ENCODE data around the gene ZFC3H1. TPM values are rescaled to one million over a fixed set of nuclear protein-coding genes. Genes with fewer than 3 reads are reported as not detected.

Gene ZFC3H1
- total RNA-seq, 1 experiment from 2014 or later, result 11.5 TPM

DNA sequence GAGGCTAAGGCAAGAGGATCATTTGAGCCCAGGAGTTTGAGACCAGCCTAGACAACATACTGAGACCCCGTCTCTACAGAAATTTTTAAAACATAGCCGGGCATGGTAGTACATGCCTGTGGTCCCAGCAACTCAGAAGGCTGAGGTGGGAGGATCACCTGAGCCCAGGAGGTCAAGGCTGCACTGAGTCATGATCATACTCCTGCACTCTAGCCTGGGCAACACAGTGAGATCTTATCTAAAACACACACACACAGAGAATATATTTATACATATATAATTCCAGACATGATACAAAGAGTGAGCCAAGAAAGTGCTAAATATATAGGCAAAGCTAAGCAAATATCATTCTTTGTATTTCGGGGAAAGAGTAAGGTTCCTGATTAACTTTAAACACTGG lies 9.4 kb downstream of the ZFC3H1 start:
- no peaks in the 10 kb centered on the region for H3K27me3 ChIP-seq
- H3K9me3 ChIP-seq, result peaks cover 18% of the 10 kb centered on the region
- H3K4me3 ChIP-seq, result no peak overlapping the region
- H3K36me3 ChIP-seq, result peaks cover 90% of the 10 kb centered on the region
- DNase-seq, result no peak

DNA sequence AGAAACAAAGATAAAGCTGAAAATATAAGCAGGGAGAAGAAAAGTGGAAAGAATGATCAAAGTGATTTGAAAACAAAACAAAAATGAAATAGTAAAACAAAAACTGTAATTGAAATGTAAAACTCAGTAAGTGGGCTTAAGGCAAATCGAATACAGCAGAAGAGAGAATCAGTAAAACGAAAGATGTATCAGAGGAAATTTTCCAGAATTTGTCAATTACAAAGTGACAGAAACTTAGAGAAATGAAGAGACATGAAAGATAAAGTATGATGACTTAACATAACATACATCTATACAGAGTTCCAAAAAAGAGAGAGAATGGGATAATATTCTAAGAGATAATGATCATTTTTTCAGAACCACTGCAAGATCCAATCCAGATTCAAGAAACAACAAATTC lies 10.5 kb downstream of the ZFC3H1 start:
- no peak for DNase-seq
- no peaks in the 10 kb centered on the region for H3K27me3 ChIP-seq
- H3K36me3 ChIP-seq, result peaks cover 88% of the 10 kb centered on the region
- no peak overlapping the region for H3K4me3 ChIP-seq
- peaks cover 18% of the 10 kb centered on the region for H3K9me3 ChIP-seq

DNA sequence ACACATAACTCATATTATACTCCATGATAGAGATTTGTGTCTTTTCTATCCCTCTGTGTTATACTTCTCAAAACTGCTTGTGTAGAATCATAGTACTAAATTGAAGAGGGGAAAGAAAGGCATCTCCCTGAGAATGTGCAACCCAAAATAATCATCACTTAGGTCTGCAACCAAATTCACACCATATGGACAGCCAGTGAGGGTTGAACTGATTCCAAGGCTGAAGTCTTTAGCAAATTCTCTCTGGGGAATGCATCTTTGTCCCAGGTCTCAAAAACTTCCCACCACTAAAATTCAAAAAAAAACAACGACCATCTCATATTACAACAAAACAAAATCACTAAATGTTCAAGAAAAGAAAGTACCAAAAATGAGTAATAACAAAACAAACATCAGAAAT lies 11.0 kb downstream of the ZFC3H1 start:
- H3K9me3 ChIP-seq, result peaks cover 18% of the 10 kb centered on the region
- DNase-seq, result no peak
- H3K36me3 ChIP-seq, result peaks cover 89% of the 10 kb centered on the region
- H3K27me3 ChIP-seq, result no peaks in the 10 kb centered on the region
- no peak overlapping the region for H3K4me3 ChIP-seq

DNA sequence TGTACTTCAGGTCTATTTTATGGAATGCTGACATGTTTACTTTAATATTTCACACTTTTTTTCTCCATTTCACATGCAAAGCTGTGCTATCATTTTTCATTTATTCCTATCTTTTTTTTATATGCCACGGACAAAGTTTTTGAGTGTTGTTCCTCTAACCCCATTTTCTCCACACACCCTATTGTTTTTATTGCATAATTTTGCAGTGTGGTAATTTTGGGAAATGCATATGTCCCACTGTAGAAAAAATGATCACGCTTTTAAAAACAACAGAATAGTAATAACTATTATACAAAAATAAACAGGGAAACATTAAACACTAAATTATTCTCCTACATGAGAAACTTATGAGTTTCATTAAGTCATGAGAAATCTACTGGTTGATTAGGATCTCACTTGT lies 14.2 kb downstream of the ZFC3H1 start:
- H3K36me3 ChIP-seq, result peaks cover 85% of the 10 kb centered on the region
- H3K27me3 ChIP-seq, result no peaks in the 10 kb centered on the region
- H3K4me3 ChIP-seq, result no peak overlapping the region
- peaks cover 13% of the 10 kb centered on the region for H3K9me3 ChIP-seq
- DNase-seq, result no peak

DNA sequence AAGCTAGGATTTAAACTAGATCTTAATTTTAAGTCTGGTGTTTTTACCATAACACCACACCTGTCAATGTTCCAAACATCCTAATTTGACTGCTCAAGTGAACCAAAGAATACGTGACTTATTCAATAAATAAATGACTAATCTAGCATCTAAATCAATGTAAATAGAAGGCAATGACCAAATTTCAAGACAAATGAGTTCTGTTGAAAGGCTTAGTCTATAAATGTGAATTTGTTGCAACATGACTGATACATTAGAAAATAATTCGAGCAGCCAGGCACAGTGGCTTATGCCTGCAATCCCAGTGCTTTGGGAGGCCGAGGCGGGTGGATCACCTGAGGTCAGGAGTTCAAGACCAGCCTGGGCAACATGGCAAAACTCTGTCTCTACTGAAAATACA lies 15.1 kb downstream of the ZFC3H1 start:
- DNase-seq, result no peak
- Histone ChIP-seq H3K27me3 (no peaks in the 10 kb centered on the region), H3K9me3 (peaks cover 7% of the 10 kb centered on the region), H3K36me3 (peaks cover 85% of the 10 kb centered on the region), H3K4me3 (no peak overlapping the region)

DNA sequence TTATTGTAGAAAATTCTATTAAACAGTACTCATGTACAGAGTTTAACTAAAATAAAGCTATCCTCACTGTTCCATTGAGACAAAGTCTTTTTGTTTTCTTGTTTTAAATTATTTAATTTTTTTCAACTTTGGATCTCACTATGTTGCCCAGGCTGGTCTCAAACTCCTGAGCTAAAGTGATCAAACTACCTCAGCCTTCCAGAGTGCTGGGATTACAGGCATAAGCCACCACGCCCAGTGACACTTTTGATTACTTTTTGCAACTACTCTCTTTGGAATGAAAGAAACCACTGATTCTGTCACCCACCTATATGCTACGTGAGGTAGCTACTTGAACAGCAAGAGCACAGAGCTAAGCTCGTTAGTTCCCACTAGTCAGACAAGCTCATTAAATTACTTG lies 17.1 kb downstream of the ZFC3H1 start:
- no peaks in the 10 kb centered on the region for H3K27me3 ChIP-seq
- DNase-seq, result no peak
- H3K36me3 ChIP-seq, result peaks cover 85% of the 10 kb centered on the region
- no peaks in the 10 kb centered on the region for H3K9me3 ChIP-seq
- H3K4me3 ChIP-seq, result no peak overlapping the region

DNA sequence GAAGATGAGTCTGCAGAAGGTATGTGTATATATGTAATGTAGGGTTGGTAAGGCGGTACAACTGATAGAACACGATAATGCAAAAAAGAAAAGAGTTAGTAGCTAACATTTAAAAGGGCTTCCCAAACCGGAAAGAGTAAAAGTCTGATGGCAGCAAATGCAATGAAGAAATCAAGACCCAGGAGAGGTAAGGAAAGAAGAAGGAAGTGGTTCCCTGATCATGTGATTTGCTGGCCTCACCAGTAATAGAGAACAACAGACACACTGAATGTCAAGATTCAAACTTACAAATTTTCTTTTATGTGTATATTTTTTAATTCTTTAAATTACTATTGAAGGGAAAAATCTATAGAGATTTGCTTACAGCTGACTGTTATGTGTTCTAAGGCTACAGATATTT lies 18.4 kb downstream of the ZFC3H1 start:
- H3K4me3 ChIP-seq, result no peak overlapping the region
- DNase-seq, result no peak
- no peaks in the 10 kb centered on the region for H3K9me3 ChIP-seq
- H3K36me3 ChIP-seq, result peaks cover 86% of the 10 kb centered on the region
- no peaks in the 10 kb centered on the region for H3K27me3 ChIP-seq

DNA sequence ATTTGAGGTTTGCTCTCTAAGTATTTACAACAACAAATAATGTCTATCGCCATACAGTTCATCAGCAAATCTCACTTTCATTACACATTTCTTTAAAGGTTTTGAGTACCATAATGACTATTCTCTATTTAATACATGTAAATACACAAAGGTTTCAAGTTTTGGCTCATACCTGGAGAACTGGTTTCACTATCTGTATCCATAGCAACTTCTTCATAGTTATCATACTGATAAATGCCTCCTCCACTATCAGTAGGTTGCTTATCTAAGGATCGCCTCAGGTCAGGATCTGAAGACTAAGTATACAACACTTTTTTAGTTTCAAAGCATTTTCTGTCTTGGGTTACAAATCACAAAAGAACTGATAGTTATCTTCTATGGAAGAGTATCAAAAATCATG lies 21.4 kb downstream of the ZFC3H1 start:
- Histone ChIP-seq H3K9me3 (no peaks in the 10 kb centered on the region), H3K27me3 (no peaks in the 10 kb centered on the region), H3K36me3 (peaks cover 82% of the 10 kb centered on the region)

DNA sequence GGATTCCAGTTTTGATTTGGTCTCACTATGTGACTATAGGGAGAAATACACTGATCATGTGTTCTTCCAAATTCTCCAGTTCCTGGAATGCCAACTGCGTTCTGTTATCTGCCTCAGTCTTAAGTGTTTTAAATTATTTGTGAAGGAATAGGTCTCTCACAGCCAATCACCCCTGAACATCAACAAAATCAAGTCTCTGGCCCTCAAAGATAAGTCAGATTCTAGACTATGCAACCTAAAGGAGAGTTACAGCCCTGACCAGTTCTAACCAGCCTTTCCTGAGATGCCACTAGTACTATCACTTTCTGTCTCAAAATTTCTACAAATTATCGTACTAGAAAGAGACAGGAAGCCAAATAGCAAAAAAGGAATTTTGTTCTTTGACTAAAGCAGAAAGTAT lies 22.3 kb downstream of the ZFC3H1 start:
- Histone ChIP-seq H3K27me3 (no peaks in the 10 kb centered on the region), H3K4me3 (no peak overlapping the region), H3K36me3 (peaks cover 81% of the 10 kb centered on the region), H3K9me3 (no peaks in the 10 kb centered on the region)
- no peak for DNase-seq

More for the DNA sequence above, 21.4 kb downstream of the ZFC3H1 start:
- no peak overlapping the region for H3K4me3 ChIP-seq
- DNase-seq, result no peak

DNA sequence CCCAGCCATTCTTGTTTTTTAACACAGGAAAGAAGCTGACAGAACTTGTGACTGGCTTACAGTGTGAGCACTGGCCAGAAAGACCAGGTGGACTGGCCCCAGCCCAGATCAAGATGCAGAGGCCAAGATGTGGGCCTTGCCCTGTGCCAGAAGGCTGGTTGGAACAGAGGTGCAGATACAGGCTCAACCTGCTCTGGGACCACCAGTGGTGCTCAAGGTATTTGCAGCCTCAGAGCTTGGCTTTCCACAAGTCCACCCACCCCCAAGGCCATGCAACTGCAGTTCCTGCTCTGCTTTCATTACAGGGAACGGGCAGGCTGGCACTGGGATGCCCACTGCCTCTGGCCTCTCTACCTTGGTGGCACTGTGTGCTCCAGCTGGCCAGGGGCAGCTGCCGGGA lies 23.3 kb downstream of the ZFC3H1 start:
- Histone ChIP-seq H3K36me3 (peaks cover 82% of the 10 kb centered on the region), H3K4me3 (no peak overlapping the region), H3K27me3 (no peaks in the 10 kb centered on the region), H3K9me3 (no peaks in the 10 kb centered on the region)
- no peak for DNase-seq

DNA sequence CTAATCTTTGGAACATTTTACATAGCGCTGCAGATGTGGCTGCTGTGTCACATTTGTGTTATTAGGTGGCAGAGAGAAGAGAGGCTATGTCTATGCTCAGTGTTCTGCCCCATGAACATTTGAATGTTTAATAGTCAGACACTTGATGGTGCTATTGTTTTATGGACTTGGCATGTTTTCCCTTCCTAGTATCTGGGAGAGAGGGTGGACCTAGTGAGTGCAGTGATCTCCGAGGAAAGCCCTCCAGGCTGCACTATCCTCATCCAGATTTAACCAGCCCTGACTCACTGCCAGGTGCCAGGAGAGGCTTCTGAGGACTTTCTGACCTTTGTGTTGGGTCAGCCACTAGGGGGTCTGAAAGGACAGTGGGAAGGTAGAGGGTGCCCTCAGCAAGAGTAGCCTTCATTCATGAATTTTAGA lies 24.3 kb downstream of the ZFC3H1 start:
- DNase-seq, result no peak

DNA sequence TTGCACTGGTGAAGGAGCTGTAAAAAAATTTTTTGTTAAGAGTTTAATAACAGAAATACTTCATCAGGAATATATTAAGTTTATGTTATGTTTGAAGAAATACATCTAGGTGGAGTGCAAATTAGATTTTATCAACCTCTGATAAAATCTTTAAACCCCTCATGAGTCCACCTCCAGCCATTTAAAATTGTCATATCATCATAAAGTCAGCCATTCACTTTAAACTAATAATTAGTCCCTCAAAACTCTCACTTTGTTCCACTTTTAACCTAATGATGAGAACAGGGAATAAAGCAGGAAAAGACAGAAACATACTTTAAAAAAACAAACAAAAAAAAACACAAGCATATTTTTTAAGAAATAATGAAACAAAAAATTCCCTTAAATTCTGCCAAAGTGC lies 25.1 kb downstream of the ZFC3H1 start:
- H3K4me3 ChIP-seq, result no peak overlapping the region
- no peak for DNase-seq
- H3K36me3 ChIP-seq, result peaks cover 82% of the 10 kb centered on the region

More for the DNA sequence above, 24.3 kb downstream of the ZFC3H1 start:
- Histone ChIP-seq H3K9me3 (no peaks in the 10 kb centered on the region), H3K27me3 (no peaks in the 10 kb centered on the region), H3K4me3 (no peak overlapping the region), H3K36me3 (peaks cover 82% of the 10 kb centered on the region)

DNA sequence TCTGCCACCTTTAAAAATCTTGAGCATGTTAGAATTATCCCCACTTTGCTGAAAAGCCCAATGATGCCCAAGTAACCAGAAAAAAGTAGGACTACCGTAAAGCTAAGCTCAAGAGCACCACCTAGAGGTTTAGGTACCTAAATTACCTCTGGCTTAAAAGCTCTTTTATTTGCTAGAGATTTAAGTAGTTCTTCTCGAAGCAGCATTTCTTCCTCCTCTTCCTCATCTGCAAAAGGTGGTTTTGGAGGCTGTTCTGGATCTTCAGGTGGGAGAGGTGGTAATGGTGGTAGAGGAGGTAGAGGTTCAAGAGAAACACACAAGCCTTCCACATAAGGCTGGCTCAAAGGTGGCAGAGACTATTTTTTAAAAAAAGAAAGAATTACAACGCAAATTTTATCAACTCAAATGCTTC lies 26.9 kb downstream of the ZFC3H1 start:
- H3K9me3 ChIP-seq, result no peaks in the 10 kb centered on the region
- H3K36me3 ChIP-seq, result peaks cover 84% of the 10 kb centered on the region
- H3K4me3 ChIP-seq, result no peak overlapping the region
- no peaks in the 10 kb centered on the region for H3K27me3 ChIP-seq
- DNase-seq, result no peak

More for the DNA sequence above, 25.1 kb downstream of the ZFC3H1 start:
- H3K9me3 ChIP-seq, result no peaks in the 10 kb centered on the region
- H3K27me3 ChIP-seq, result no peaks in the 10 kb centered on the region

DNA sequence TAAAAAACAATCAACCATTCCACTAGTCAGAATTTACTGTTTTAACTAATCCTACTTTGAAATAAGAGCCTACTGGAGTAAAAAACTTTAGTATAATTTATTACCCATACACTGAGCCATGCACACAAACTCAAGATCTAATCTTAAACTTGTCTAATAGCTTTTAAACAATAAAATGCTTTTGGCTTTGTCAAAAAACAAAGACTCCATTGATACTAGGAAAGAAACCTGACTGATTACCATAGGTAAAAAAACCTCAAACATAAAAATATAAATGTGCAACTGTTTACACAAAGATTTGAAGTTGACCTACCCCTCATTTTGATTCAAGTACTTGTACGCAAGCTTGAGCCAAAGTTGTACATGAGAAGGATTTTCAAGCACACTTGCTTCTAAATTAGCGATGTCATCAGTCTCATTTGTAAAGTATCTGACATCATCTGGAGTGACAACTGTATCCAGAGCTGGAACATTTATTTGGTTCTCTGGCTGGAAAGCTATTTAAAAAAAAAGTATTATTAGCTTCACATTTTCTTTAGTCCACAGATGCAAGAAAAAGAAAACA lies 36.1 kb downstream of the ZFC3H1 start:
- Histone ChIP-seq H3K36me3 (peaks cover 91% of the 10 kb centered on the region), H3K9me3 (no peaks in the 10 kb centered on the region), H3K27me3 (no peaks in the 10 kb centered on the region), H3K4me3 (no peak overlapping the region)
- DNase-seq, result no peak

DNA sequence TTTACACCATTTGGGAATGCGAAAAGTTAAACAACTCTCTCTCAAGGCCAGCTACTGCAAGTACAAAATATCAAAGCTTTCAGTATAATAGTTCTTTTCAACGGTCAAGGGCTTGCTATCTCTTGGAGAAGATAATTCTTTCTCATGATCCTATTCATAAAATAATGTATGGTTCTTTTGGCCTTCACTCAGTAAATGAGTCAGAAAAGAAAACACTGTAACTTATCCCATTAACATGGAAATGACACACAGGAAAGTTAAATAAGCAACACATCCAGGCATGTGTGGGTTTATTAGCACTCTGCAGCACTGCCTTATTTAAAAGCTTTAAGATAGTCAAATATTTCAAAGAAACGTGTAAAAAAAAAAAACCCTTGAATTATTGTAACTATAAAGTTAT lies 36.9 kb downstream of the ZFC3H1 start:
- Histone ChIP-seq H3K27me3 (no peaks in the 10 kb centered on the region), H3K4me3 (no peak overlapping the region), H3K9me3 (no peaks in the 10 kb centered on the region), H3K36me3 (peaks cover 91% of the 10 kb centered on the region)
- no peak for DNase-seq

DNA sequence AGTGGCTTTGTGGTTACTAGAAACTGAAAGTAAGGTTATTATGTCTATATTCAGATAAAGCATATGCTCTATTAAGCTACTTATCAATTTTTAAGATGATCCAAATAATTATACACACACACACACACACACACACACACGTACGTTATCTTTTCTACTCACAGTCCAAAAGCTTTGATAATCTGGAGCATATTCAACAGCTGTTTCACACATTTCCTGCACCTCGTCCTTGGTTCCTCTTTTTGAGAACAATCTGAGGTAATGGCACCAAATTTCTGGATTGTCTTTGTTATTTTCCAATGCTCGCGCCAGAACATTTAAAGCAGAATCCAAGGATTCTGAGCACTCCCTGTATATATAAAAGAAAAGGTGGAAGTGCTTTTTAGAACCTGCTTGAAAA lies 37.5 kb downstream of the ZFC3H1 start:
- Histone ChIP-seq H3K27me3 (no peaks in the 10 kb centered on the region), H3K36me3 (peaks cover 91% of the 10 kb centered on the region), H3K4me3 (no peak overlapping the region), H3K9me3 (no peaks in the 10 kb centered on the region)
- DNase-seq, result no peak

DNA sequence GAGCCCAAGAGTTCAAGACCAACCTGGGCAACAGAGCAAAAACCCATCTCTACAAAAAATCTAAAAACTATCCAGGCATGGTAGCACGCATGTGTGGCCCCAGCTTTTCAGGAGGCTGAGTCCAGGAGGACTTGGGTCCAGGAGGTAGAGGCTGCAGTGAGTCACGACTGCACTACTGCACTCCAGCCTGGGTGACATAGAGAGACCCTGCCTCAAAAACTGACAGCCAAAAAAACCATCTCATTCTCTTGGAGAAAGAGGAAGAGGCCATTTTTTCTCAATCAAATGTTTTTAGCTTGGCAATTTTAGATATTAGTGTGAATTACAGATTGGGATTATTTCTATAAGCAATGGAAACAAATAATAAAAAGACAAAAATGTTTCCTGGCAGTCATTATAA lies 38.2 kb downstream of the ZFC3H1 start:
- Histone ChIP-seq H3K9me3 (no peaks in the 10 kb centered on the region), H3K36me3 (peaks cover 90% of the 10 kb centered on the region), H3K4me3 (no peak overlapping the region), H3K27me3 (no peaks in the 10 kb centered on the region)
- no peak for DNase-seq

DNA sequence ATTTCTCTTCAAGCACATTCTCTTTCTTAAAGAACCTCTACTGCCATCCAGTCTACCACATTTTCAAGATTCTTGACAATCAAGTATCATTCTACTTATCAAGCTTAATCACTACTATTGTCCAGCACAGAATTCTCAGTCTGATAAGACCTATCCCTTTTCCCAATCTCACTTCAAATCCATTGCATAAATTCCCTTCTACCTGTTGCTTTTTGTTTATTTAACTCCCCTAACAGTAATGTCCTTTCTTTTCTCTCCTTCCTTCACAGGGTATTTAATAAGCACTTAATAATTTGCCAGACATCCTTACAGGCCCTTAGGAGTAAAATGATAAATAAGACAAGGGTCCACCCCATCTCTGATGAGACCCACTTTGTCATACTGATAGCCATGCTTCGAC lies 41.7 kb downstream of the ZFC3H1 start:
- H3K4me3 ChIP-seq, result no peak overlapping the region
- no peak for DNase-seq
- no peaks in the 10 kb centered on the region for H3K9me3 ChIP-seq
- H3K27me3 ChIP-seq, result no peaks in the 10 kb centered on the region
- H3K36me3 ChIP-seq, result peaks cover 89% of the 10 kb centered on the region

Data from MG63 (cell line).